EH (cell line): ENCODE results near the gene IPO4.

ENCODE experiments used
- DNase-seq: peaks from one replicate; pipeline ENCODE4 v3.0.0-alpha.2; 2015; ENCODE audit warnings: low read depth

Gene IPO4

GRCh38 chr14:24194186-24194872 lies 5.7 kb upstream of the IPO4 start:
- DNase-seq = no peak

GRCh38 chr14:24192933-24193332 lies 4.3 kb upstream of the IPO4 start:
- DNase-seq = no peak

GRCh38 chr14:24190416-24190815 lies 1.8 kb upstream of the IPO4 start:
- DNase-seq = no peak

- DNase-seq = no peak
Measured at GRCh38 chr14:24189460-24189859, 844 bp upstream of the IPO4 start.

GRCh38 chr14:24189059-24189375 lies 401 bp upstream of the IPO4 start:
- no peak for DNase-seq

- no peak for DNase-seq
Measured at GRCh38 chr14:24187539-24187915, 1.1 kb downstream of the IPO4 start.

- DNase-seq = no peak
Measured at GRCh38 chr14:24186831-24187538, 1.6 kb downstream of the IPO4 start.

- DNase-seq = no peak
Measured at GRCh38 chr14:24185741-24186140, 2.9 kb downstream of the IPO4 start.

GRCh38 chr14:24185026-24185425 lies 3.6 kb downstream of the IPO4 start:
- no peak for DNase-seq

GRCh38 chr14:24184104-24184970 lies 4.3 kb downstream of the IPO4 start:
- no peak for DNase-seq

GRCh38 chr14:24183014-24183481 lies 5.6 kb downstream of the IPO4 start:
- DNase-seq = no peak

- no peak for DNase-seq
Measured at GRCh38 chr14:24182110-24182882, 6.3 kb downstream of the IPO4 start.

GRCh38 chr14:24181371-24182077 lies 7.1 kb downstream of the IPO4 start:
- no peak for DNase-seq

- peak; percentile 82 for DNase-seq
Measured at GRCh38 chr14:24179961-24180796, 8.4 kb downstream of the IPO4 start.

GRCh38 chr14:24179294-24179960 lies 9.2 kb downstream of the IPO4 start:
- DNase-seq = no peak

- no peak for DNase-seq
Measured at GRCh38 chr14:24178399-24179178, 10.0 kb downstream of the IPO4 start.

GRCh38 chr14:24177891-24178290 lies 10.7 kb downstream of the IPO4 start:
- no peak for DNase-seq

- DNase-seq = no peak
Measured at GRCh38 chr14:24177041-24177825, 11.4 kb downstream of the IPO4 start.
